Measurements from ENCODE around the gene NFATC2IP. TPM values are rescaled to one million over a fixed set of nuclear protein-coding genes. Genes with fewer than 3 reads are reported as not detected.
"Not testable (repeated sequence)": the region's sequence is repeated elsewhere in the genome, so short reads cannot be mapped to it uniquely, and the experiment has no call there.

Gene NFATC2IP
- total and polyA plus RNA-seq, 2 donors: 20.6 to 49.1 TPM

- H3K4me1 ChIP-seq (ENCODE audit: control insufficient read depth in 2 of 2, insufficient read depth in 2 of 2, low read length in 2 of 2): not testable (repeated sequence)
- 99% methylated on average over 2 of the region's 2 CpGs for WGBS
These were observed 19.0 kb downstream of the NFATC2IP start for GRCh38 chr16:28969696-28970095.

GRCh38 chr16:28974007-28974436, 23.3 kb downstream of the NFATC2IP start:
- Histone ChIP-seq H3K36me3 (ENCODE audit: control insufficient read depth in 2 of 2, insufficient read depth in 2 of 2, low read length in 1 of 2) (peaks cover 22 to 26% of the 10 kb centered on the region in 2 donors), H3K27me3 (ENCODE audit: control insufficient read depth in 2 of 2, insufficient read depth in 1 of 2, low read length in 1 of 2) (no peaks in the 10 kb centered on the region), H3K9me3 (ENCODE audit: control insufficient read depth in 2 of 2, insufficient read depth in 1 of 2, low read length in 1 of 2) (no peaks in the 10 kb centered on the region), H3K4me3 (ENCODE audit: low read length in 2 of 2) (peak overlapping the region; percentile 69 to 94), H3K27ac (ENCODE audit: low read depth in 1 of 2, low read length in 1 of 2) (peak overlapping the region; percentile 50 to 53), H3K4me1 (ENCODE audit: control insufficient read depth in 2 of 2, insufficient read depth in 2 of 2, low read length in 2 of 2) (peaks cover 10 to 24% of the 10 kb centered on the region in 2 donors)
- peak in 2 of 9 donors; percentile 25 to 54 for DNase-seq (ENCODE audit: low read depth in 6 of 9, low spot score in 9 of 9)
- 1% methylated on average over 17 of the region's 17 CpGs for WGBS

More at GRCh38 chr16:28969696-28970095, 19.0 kb downstream of the NFATC2IP start:
- H3K27ac ChIP-seq (ENCODE audit: low read depth in 1 of 2, low read length in 1 of 2); H3K9me3 ChIP-seq (ENCODE audit: control insufficient read depth in 2 of 2, insufficient read depth in 1 of 2, low read length in 1 of 2); DNase-seq (ENCODE audit: low read depth in 6 of 9, low spot score in 9 of 9); H3K4me3 ChIP-seq (ENCODE audit: low read length in 2 of 2); H3K27me3 ChIP-seq (ENCODE audit: control insufficient read depth in 2 of 2, insufficient read depth in 1 of 2, low read length in 1 of 2): not testable (repeated sequence)
- peaks cover 8 to 11% of the 10 kb centered on the region in 2 donors for H3K36me3 ChIP-seq (ENCODE audit: control insufficient read depth in 2 of 2, insufficient read depth in 2 of 2, low read length in 1 of 2)

- peaks cover 10 to 24% of the 10 kb centered on the region in 2 donors for H3K4me1 ChIP-seq (ENCODE audit: control insufficient read depth in 2 of 2, insufficient read depth in 2 of 2, low read length in 2 of 2)
- peak within 1 kb of the TSS; percentile 50 to 53 for H3K27ac ChIP-seq (ENCODE audit: low read depth in 1 of 2, low read length in 1 of 2)
- peaks cover 27 to 32% of the 10 kb centered on the region in 2 donors for H3K36me3 ChIP-seq (ENCODE audit: control insufficient read depth in 2 of 2, insufficient read depth in 2 of 2, low read length in 1 of 2)
- H3K4me3 ChIP-seq (ENCODE audit: low read length in 2 of 2): peak within 1 kb of the TSS; percentile 69 to 94
- no peaks in the 10 kb centered on the region for H3K27me3 ChIP-seq (ENCODE audit: control insufficient read depth in 2 of 2, insufficient read depth in 1 of 2, low read length in 1 of 2)
- peak; percentile 85 to 96 (median 89) for DNase-seq (ENCODE audit: low read depth in 6 of 9, low spot score in 9 of 9)
- WGBS: under 1% methylated on average over 60 of the region's 60 CpGs
- no peaks in the 10 kb centered on the region for H3K9me3 ChIP-seq (ENCODE audit: control insufficient read depth in 2 of 2, insufficient read depth in 1 of 2, low read length in 1 of 2)
These were observed 23.9 kb downstream of the NFATC2IP start, which contains the start of gene SPNS1 for GRCh38 chr16:28974437-28975157. Gene SPNS1, plus strand, starts transcription at chr16:28974778. Its CDS starts 374 bp downstream, at chr16:28975152.

GRCh38 chr16:28975158-28975599, 24.4 kb downstream of the NFATC2IP start:
- 11% methylated on average over 30 of the region's 30 CpGs for WGBS
- no peaks in the 10 kb centered on the region for H3K27me3 ChIP-seq (ENCODE audit: control insufficient read depth in 2 of 2, insufficient read depth in 1 of 2, low read length in 1 of 2)
- no peak overlapping the region for H3K27ac ChIP-seq (ENCODE audit: low read depth in 1 of 2, low read length in 1 of 2)
- peaks cover 27 to 32% of the 10 kb centered on the region in 2 donors for H3K36me3 ChIP-seq (ENCODE audit: control insufficient read depth in 2 of 2, insufficient read depth in 2 of 2, low read length in 1 of 2)
- H3K9me3 ChIP-seq (ENCODE audit: control insufficient read depth in 2 of 2, insufficient read depth in 1 of 2, low read length in 1 of 2): no peaks in the 10 kb centered on the region
- H3K4me3 ChIP-seq (ENCODE audit: low read length in 2 of 2): peak overlapping the region; percentile 69 to 94
- DNase-seq (ENCODE audit: low read depth in 6 of 9, low spot score in 9 of 9): no peak
- peaks cover 10 to 24% of the 10 kb centered on the region in 2 donors for H3K4me1 ChIP-seq (ENCODE audit: control insufficient read depth in 2 of 2, insufficient read depth in 2 of 2, low read length in 2 of 2)

- Histone ChIP-seq H3K4me1 (ENCODE audit: control insufficient read depth in 2 of 2, insufficient read depth in 2 of 2, low read length in 2 of 2) (peaks cover 10 to 28% of the 10 kb centered on the region in 2 donors), H3K9me3 (ENCODE audit: control insufficient read depth in 2 of 2, insufficient read depth in 1 of 2, low read length in 1 of 2) (peaks cover 3 to 15% of the 10 kb centered on the region in 2 donors), H3K27me3 (ENCODE audit: control insufficient read depth in 2 of 2, insufficient read depth in 1 of 2, low read length in 1 of 2) (no peaks in the 10 kb centered on the region), H3K27ac (ENCODE audit: low read depth in 1 of 2, low read length in 1 of 2) (no peak overlapping the region), H3K4me3 (ENCODE audit: low read length in 2 of 2) (no peak overlapping the region), H3K36me3 (ENCODE audit: control insufficient read depth in 2 of 2, insufficient read depth in 2 of 2, low read length in 1 of 2) (peaks cover 50 to 56% of the 10 kb centered on the region in 2 donors)
- peak in 4 of 9 donors; percentile 38 to 51 (median 45) for DNase-seq (ENCODE audit: low read depth in 6 of 9, low spot score in 9 of 9)
- WGBS: 96% methylated on average over 11 of the region's 11 CpGs
These were observed 27.2 kb downstream of the NFATC2IP start for GRCh38 chr16:28977703-28978662.

- DNase-seq (ENCODE audit: low read depth in 6 of 9, low spot score in 9 of 9); H3K4me3 ChIP-seq (ENCODE audit: low read length in 2 of 2); H3K27ac ChIP-seq (ENCODE audit: low read depth in 1 of 2, low read length in 1 of 2); H3K27me3 ChIP-seq (ENCODE audit: control insufficient read depth in 2 of 2, insufficient read depth in 1 of 2, low read length in 1 of 2): not testable (repeated sequence)
- Histone ChIP-seq H3K4me1 (ENCODE audit: control insufficient read depth in 2 of 2, insufficient read depth in 2 of 2, low read length in 2 of 2) (peaks cover 19 to 35% of the 10 kb centered on the region in 2 donors), H3K9me3 (ENCODE audit: control insufficient read depth in 2 of 2, insufficient read depth in 1 of 2, low read length in 1 of 2) (peaks cover 3 to 16% of the 10 kb centered on the region in 2 donors), H3K36me3 (ENCODE audit: control insufficient read depth in 2 of 2, insufficient read depth in 2 of 2, low read length in 1 of 2) (peaks cover 58 to 73% of the 10 kb centered on the region in 2 donors)
- 93% methylated on average over 7 of the region's 7 CpGs for WGBS
These were observed 29.6 kb downstream of the NFATC2IP start for GRCh38 chr16:28980330-28980729.

GRCh38 chr16:28980929-28981328, 30.2 kb downstream of the NFATC2IP start:
- DNase-seq (ENCODE audit: low read depth in 6 of 9, low spot score in 9 of 9): no peak
- peaks cover 14 to 31% of the 10 kb centered on the region in 2 donors for H3K4me1 ChIP-seq (ENCODE audit: control insufficient read depth in 2 of 2, insufficient read depth in 2 of 2, low read length in 2 of 2)
- H3K9me3 ChIP-seq (ENCODE audit: control insufficient read depth in 2 of 2, insufficient read depth in 1 of 2, low read length in 1 of 2): peaks cover 3 to 20% of the 10 kb centered on the region in 2 donors
- no peak overlapping the region for H3K27ac ChIP-seq (ENCODE audit: low read depth in 1 of 2, low read length in 1 of 2)
- no peaks in the 10 kb centered on the region for H3K27me3 ChIP-seq (ENCODE audit: control insufficient read depth in 2 of 2, insufficient read depth in 1 of 2, low read length in 1 of 2)
- peaks cover 64 to 75% of the 10 kb centered on the region in 2 donors for H3K36me3 ChIP-seq (ENCODE audit: control insufficient read depth in 2 of 2, insufficient read depth in 2 of 2, low read length in 1 of 2)
- H3K4me3 ChIP-seq (ENCODE audit: low read length in 2 of 2): no peak overlapping the region
- WGBS: 98% methylated on average over 7 of the region's 7 CpGs

GRCh38 chr16:28981517-28981916, 30.8 kb downstream of the NFATC2IP start:
- DNase-seq (ENCODE audit: low read depth in 6 of 9, low spot score in 9 of 9): no peak
- 90% methylated on average over 12 of the region's 12 CpGs for WGBS
- H3K4me1 ChIP-seq (ENCODE audit: control insufficient read depth in 2 of 2, insufficient read depth in 2 of 2, low read length in 2 of 2): peaks cover 18 to 36% of the 10 kb centered on the region in 2 donors
- peaks cover 69 to 77% of the 10 kb centered on the region in 2 donors for H3K36me3 ChIP-seq (ENCODE audit: control insufficient read depth in 2 of 2, insufficient read depth in 2 of 2, low read length in 1 of 2)
- H3K9me3 ChIP-seq (ENCODE audit: control insufficient read depth in 2 of 2, insufficient read depth in 1 of 2, low read length in 1 of 2): peaks cover 3 to 25% of the 10 kb centered on the region in 2 donors
- no peaks in the 10 kb centered on the region for H3K27me3 ChIP-seq (ENCODE audit: control insufficient read depth in 2 of 2, insufficient read depth in 1 of 2, low read length in 1 of 2)
- H3K27ac ChIP-seq (ENCODE audit: low read depth in 1 of 2, low read length in 1 of 2): no peak overlapping the region
- no peak overlapping the region for H3K4me3 ChIP-seq (ENCODE audit: low read length in 2 of 2)
